IPS-15b (cell line): ENCODE measurements around the gene CYB5A.

Source experiments
- H3K27me3 ChIP-seq: one replicate; pipeline ENCODE4 v1.6.1; 2013; ENCODE audit warnings: low read length; ENCODE audit not compliant: control insufficient read depth, insufficient read depth
- H3K36me3 ChIP-seq: one replicate; pipeline ENCODE4 v1.6.1; 2013; ENCODE audit warnings: low read length; ENCODE audit not compliant: control insufficient read depth, insufficient read depth
- H3K4me1 ChIP-seq: one replicate; pipeline ENCODE4 v1.6.1; 2013; ENCODE audit warnings: mild to moderate bottlenecking, low read length; ENCODE audit not compliant: control insufficient read depth, insufficient read depth
- H3K4me3 ChIP-seq: one replicate; pipeline ENCODE4 v1.5.1; 2013; ENCODE audit warnings: low read depth, low read length
- H3K9ac ChIP-seq: one replicate; pipeline ENCODE4 v1.6.1; 2013; ENCODE audit warnings: low read depth, mild to moderate bottlenecking, low read length
- H3K9me3 ChIP-seq: one replicate; pipeline ENCODE4 v1.6.1; 2013; ENCODE audit warnings: mild to moderate bottlenecking, low read length; ENCODE audit not compliant: control insufficient read depth, insufficient read depth

CYB5A gene

DNA sequence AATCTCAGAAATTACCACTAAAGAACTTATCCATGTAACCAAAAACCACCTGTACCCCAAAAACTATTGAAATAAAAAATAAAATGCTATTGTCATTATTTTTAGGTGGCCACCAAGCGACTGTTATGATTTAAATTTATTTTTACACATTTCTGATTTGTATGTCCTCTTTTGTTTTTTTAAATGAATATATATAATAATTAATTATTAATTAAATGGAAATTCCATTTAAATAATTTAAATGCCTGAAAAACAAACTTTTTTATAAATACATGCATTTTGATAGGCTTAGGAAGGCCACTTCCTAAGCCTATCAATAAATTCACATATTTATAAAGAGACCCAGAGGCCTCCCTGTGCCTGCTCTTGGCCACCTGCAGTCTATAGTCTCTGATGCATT lies 52.2 kb downstream of the CYB5A start:
- Histone ChIP-seq H3K9ac (no peak overlapping the region), H3K4me3 (no peak overlapping the region), H3K9me3 (no peaks in the 10 kb centered on the region), H3K36me3 (no peaks in the 10 kb centered on the region), H3K27me3 (no peaks in the 10 kb centered on the region), H3K4me1 (peaks cover 3% of the 10 kb centered on the region)

DNA sequence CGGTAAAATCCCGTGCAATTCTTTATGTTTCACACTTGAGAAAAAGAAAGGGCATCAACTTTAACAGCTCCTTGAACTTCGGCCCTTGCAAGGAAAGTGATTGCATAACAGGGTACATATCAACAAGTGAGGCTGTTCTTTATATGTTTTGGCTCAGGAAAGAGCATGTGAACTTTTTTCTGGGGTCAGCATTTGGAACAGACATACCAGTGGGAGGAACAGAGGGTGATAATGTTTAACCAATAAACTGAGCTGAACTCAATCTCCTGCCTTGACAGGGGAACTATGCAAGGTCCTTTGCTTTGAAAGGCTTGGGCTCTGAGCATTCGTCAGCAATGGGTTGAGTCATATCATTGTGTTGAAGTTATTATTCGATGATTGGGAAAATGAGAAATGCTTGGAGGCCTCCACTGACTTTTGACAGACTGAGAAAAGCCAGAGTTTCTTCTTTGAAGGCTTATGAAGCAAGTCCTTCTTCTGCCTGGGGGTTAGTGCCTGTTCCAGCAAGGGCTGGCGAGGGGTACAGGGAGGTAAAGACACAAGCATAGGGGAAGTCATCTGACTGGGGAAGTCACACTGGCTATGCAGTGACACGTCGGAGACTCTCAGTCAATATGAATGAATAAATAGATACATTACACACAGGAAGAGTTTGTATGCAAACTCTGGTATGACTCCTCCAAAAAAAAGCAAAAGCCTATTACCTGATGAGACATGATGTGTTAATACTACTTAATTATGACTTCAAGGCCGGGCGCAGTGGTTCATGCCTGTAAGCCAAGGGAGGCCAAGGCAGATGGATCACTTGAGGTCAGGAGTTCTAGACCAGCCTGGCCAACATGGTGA lies 57.2 kb downstream of the CYB5A start:
- no peaks in the 10 kb centered on the region for H3K9me3 ChIP-seq
- no peaks in the 10 kb centered on the region for H3K36me3 ChIP-seq
- H3K4me3 ChIP-seq, result no peak overlapping the region
- no peaks in the 10 kb centered on the region for H3K27me3 ChIP-seq
- no peaks in the 10 kb centered on the region for H3K4me1 ChIP-seq
- H3K9ac ChIP-seq, result no peak overlapping the region

DNA sequence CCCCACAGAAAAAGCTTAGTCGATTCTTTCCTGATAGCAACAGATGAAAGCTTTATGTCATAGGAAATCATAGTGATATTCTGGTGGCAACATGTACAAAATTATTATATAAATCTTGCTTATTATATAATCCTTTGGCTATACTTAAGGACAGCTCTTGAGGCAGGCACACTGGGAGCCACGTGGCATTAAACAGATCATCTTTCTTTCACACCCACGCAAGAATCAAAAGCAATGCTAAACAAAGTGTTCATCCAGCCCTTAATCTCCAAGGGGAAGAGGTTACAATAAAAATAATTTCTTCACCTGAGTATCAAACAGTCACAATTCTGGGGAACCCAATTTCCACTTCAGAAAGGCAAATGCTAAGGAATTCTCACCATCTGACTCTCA lies 57.8 kb downstream of the CYB5A start:
- H3K36me3 ChIP-seq, result no peaks in the 10 kb centered on the region
- H3K9me3 ChIP-seq, result no peaks in the 10 kb centered on the region
- no peaks in the 10 kb centered on the region for H3K4me1 ChIP-seq
- H3K4me3 ChIP-seq, result no peak overlapping the region
- no peak overlapping the region for H3K9ac ChIP-seq
- H3K27me3 ChIP-seq, result no peaks in the 10 kb centered on the region

DNA sequence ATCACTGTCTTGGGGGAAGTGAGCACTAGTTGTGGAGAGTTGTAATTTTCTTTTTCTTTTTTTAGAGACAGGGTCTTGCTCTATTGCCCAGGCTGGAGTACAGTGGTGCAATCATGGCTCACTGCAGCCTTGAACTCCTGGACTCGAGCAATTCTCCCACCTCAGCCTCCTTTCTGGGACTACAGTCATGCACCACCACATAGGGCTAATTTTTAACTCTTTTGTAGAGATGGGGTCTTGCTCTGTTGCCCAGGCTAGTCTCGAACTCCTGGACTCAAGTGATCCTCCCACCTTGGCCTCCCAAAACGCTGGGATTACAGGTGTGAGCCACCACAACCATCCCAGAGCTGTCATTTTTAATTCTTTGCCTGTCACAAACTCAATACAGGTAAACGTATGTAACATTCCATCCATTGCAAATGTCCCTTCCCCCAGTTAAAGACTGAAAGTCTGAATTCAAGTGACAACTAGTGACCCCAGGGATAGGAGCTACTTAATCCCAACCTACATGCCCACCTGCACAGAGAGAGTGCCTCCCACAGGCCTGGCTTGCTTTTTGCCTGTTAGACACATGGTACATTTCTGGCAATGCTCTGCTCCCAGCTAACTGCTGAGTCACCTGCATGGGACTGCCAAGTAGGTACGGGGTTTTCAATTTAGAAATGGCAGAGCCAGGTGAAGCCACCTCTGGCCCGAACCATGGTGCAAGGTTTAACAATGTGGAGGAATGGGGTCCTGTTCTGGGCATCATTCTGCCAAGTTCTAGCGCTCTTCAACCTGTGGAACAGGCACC lies 60.6 kb downstream of the CYB5A start:
- H3K4me3 ChIP-seq, result no peak overlapping the region
- H3K4me1 ChIP-seq, result no peaks in the 10 kb centered on the region
- no peaks in the 10 kb centered on the region for H3K36me3 ChIP-seq
- no peaks in the 10 kb centered on the region for H3K9me3 ChIP-seq
- H3K27me3 ChIP-seq, result no peaks in the 10 kb centered on the region
- no peak overlapping the region for H3K9ac ChIP-seq

DNA sequence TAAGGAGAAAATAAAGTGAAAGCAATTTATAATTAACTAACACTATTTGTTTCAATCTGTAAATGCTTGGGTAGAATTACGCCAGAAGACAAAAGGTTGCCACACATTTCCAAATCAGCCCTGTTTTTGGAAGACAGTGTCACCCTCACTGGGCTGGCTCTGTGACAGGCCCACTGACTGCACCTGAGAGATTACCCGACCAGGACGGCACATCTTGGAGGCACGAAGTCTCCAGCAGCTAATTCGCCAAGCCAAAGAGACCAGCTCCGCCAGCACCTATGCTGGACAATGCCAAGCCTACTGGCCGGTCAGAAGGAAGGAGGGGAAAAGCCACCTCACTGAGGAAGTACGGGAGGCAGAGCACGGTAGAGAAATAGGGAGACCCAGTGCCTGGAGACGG lies 61.9 kb downstream of the CYB5A start:
- no peaks in the 10 kb centered on the region for H3K27me3 ChIP-seq
- no peak overlapping the region for H3K9ac ChIP-seq
- H3K36me3 ChIP-seq, result no peaks in the 10 kb centered on the region
- no peaks in the 10 kb centered on the region for H3K4me1 ChIP-seq
- no peak overlapping the region for H3K4me3 ChIP-seq
- no peaks in the 10 kb centered on the region for H3K9me3 ChIP-seq

DNA sequence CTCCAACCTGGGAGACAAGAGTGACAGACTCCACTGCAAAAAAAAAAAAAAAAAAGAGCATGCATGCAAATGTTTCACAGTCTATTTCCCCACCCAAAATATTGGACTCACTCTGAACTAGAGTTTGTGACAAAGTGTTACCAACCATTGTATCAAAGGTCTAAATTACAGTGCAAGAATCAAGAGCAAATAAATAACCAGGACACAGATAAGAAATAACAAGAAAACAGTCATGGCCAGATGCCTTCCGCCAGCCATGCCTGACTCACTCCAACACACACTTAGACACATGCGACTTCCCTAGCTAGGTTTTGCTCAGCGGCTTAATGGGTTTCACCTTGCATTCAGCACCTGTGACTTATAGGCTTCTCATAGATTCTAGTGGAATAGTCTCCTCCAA lies 62.8 kb downstream of the CYB5A start:
- H3K4me3 ChIP-seq, result no peak overlapping the region
- H3K27me3 ChIP-seq, result no peaks in the 10 kb centered on the region
- H3K9ac ChIP-seq, result no peak overlapping the region
- H3K4me1 ChIP-seq, result no peaks in the 10 kb centered on the region
- no peaks in the 10 kb centered on the region for H3K9me3 ChIP-seq
- H3K36me3 ChIP-seq, result no peaks in the 10 kb centered on the region

DNA sequence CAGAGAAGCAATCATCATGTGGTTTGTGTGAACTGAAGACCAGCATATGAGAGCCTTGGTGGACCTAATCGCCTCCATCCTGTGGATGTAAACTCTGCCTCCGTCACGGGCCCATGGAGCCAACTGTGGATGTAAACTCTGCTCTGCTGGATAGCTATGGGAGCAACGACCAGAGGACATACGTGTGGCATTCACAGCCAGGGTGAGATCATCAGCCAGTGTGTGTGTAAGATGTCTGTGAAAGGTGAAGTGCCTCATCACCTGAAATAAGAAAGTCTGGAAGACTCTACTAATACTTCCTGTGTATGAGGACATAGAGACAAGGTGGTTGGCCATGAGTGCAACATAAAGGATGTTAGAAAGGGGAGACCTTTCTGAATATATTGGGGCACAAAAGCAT lies 63.5 kb downstream of the CYB5A start:
- Histone ChIP-seq H3K9me3 (no peaks in the 10 kb centered on the region), H3K4me1 (no peaks in the 10 kb centered on the region), H3K9ac (no peak overlapping the region), H3K4me3 (no peak overlapping the region), H3K27me3 (no peaks in the 10 kb centered on the region), H3K36me3 (no peaks in the 10 kb centered on the region)

DNA sequence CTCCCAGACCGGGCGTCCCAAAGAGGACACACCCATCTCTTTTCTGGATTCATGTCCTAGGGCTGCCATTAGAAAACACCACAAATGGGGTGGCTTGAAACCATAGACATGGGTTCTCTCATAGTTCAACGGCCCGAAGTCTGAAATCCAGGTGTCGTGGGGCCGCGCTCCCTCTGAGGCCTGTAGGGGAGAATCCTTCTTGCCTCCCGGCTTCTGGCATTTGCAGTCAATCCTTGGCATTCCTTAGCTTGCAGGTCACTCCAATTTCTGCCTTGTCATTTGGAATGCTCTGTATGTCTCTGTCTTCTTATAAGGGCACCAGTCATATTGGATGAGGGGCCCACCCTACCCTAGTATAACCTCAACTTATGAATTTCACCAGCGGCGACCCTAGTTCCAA lies 65.1 kb downstream of the CYB5A start:
- H3K9me3 ChIP-seq, result no peaks in the 10 kb centered on the region
- H3K36me3 ChIP-seq, result no peaks in the 10 kb centered on the region
- H3K4me3 ChIP-seq, result no peak overlapping the region
- H3K27me3 ChIP-seq, result no peaks in the 10 kb centered on the region
- H3K9ac ChIP-seq, result no peak overlapping the region
- no peaks in the 10 kb centered on the region for H3K4me1 ChIP-seq

DNA sequence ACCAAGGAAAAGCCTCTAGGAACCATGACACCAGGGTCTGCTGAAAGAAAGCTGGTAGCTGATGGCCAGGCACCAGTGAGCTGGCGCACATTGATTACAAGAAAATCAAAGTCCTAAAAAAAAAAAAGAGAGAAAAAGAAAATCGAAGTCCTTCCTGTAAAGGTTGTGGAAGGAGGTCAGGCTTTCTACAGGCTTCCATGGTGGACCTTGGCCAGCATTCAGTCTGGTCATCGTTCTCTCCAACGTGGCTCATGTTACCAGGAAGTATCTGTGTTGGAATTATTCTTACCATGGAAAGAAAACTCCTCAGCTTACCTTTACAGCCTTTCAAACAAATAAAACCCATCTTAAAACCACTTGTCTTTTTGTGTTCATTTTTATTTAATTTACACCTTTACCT lies 65.6 kb downstream of the CYB5A start:
- Histone ChIP-seq H3K27me3 (no peaks in the 10 kb centered on the region), H3K9ac (no peak overlapping the region), H3K36me3 (no peaks in the 10 kb centered on the region), H3K4me1 (no peaks in the 10 kb centered on the region), H3K9me3 (no peaks in the 10 kb centered on the region), H3K4me3 (no peak overlapping the region)

DNA sequence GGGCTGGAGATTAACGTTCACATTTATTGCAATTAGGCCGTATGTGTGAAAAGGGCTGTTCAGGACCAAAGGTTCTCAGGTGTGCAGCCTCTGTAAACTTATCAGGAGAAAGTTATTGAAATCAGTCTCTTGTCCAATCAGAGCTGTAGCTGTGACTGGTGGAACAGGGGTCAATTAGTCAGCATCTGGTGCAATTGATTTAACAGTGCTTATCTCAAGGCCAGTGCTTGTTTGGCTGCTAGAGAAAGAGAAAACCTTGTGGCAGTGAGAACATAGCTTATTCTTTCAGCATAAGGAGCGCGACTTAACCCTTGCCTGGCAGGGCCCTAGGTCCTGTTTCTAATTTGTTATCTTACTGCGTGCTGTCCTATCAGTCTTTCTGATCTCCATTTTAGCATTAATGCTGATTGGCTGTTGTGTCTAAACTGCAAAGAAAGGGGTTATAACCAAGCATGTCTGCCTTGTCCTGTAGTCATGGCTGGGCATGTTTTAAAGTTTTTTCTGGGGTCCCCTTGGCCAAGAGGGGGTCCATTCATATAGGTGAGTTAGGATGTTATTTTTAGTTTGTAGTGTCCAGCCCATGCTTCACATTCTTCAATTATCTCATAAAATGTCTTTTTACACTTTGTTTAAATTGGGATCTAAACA lies 66.4 kb downstream of the CYB5A start:
- Histone ChIP-seq H3K4me3 (no peak overlapping the region), H3K9ac (no peak overlapping the region), H3K9me3 (no peaks in the 10 kb centered on the region), H3K27me3 (no peaks in the 10 kb centered on the region), H3K4me1 (no peaks in the 10 kb centered on the region), H3K36me3 (no peaks in the 10 kb centered on the region)

DNA sequence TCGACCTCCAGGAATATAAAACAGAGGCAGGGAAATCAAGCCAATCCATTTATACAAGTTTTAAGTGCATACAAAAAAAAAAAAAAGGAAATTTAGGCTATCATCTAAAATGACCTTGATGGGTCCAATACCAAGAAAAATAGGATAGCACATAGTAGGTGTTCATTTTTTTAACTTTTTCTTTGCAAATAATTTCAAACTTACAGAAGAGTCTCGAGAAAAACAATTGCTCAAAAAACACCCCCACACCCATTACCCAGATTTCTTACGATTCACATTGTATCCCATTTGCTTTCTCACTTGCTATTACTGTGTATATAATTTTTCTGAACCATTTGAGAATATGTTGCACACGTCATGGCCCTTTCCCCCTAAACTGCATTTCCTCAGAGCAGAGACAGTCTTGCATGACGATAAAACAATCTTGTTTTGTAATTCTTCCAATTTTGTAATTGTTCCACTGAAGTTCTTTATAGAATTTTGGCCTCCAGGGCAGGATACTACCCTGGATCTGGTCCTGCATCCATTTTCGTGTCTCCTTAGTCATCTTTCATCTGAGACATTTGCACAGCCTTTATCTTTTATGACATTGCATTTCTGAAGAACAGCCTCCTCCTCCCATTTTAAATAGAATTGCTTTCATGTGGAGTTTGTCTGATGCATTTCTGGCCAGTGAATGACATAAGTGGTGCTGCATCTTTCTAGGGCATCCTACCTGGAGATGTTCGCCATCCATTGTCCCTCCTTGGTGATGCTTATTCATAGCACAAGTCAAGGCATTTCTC lies 68.9 kb downstream of the CYB5A start:
- Histone ChIP-seq H3K4me3 (no peak overlapping the region), H3K9ac (no peak overlapping the region), H3K4me1 (no peaks in the 10 kb centered on the region), H3K9me3 (no peaks in the 10 kb centered on the region), H3K27me3 (no peaks in the 10 kb centered on the region), H3K36me3 (no peaks in the 10 kb centered on the region)
